WTC11 (cell line): ENCODE measurements around the gene SLAMF7.

Experiments
- HMGA2 ChIP-seq: fragments of 250-450 bp; sonication (Bioruptor Pico); IDR thresholded peaks from 2 replicates; pipeline ENCODE4 v1.4.0; 2021; ENCODE audit warnings: mild to moderate bottlenecking, moderate library complexity
- IRF2 ChIP-seq: sonication (generic); formaldehyde crosslinking; IDR thresholded peaks from 2 replicates; pipeline ENCODE4 v1.8.0; 2022; ENCODE audit warnings: low read depth, missing genetic modification reagents, borderline replicate concordance
- NFYB ChIP-seq: sonication (generic); formaldehyde crosslinking; conservative IDR thresholded peaks from 2 replicates; pipeline ENCODE4 v1.8.0; 2022; ENCODE audit warnings: low read depth, missing genetic modification reagents
- SMAD3 ChIP-seq: sonication (generic); formaldehyde crosslinking; IDR thresholded peaks from 2 replicates; pipeline ENCODE4 v1.8.0; 2022; ENCODE audit warnings: missing genetic modification reagents, mild to moderate bottlenecking, borderline replicate concordance
- TEAD4 ChIP-seq: sonication (generic); formaldehyde crosslinking; IDR thresholded peaks from 2 replicates; pipeline ENCODE4 v1.8.0; 2022; ENCODE audit warnings: mild to moderate bottlenecking, missing genetic modification reagents
- ZNF219 ChIP-seq: sonication (generic); formaldehyde crosslinking; IDR thresholded peaks from 2 replicates; pipeline ENCODE4 v1.8.0; 2023; ENCODE audit warnings: missing genetic modification reagents, mild to moderate bottlenecking, borderline replicate concordance
- TF ChIP-seq, protein P1 (sequence below): sonication (generic); formaldehyde crosslinking; conservative IDR thresholded peaks from 2 replicates; pipeline ENCODE4 v1.8.1; 2022; ENCODE audit warnings: mild to moderate bottlenecking, missing genetic modification reagents
- TF ChIP-seq, protein P2 (sequence below): fragments of 200-600 bp; IDR thresholded peaks from 2 replicates; pipeline ENCODE4 v1.8.0; 2022; ENCODE audit warnings: antibody characterized with exemption
- TF ChIP-seq, protein P3 (sequence below): sonication (generic); formaldehyde crosslinking; IDR thresholded peaks from 2 replicates; pipeline ENCODE4 v1.8.1; 2022; ENCODE audit warnings: low read depth, missing genetic modification reagents, borderline replicate concordance

DNA sequence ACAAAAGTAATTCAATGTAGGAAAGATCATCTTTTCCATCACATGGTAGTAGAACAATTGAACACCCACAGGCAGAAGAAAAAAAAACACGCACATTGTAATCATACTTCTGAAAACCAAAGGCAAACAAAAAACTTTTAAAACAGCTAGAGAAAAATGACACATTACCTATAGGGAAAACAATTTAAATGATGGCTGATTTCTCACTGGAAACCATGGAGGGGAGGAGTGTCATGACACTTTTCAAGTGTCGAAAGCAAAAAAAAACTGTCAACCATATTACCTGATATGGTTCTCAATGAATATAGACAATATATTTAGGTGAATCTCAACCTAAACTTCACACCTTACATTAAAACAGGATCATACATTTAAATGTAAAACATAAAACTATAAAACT, 776 bp upstream of the SLAMF7 start:
- TF ChIP-seq NFYB (CRISPR knock-in tag) (no peak), IRF2 (no peak), HMGA2 (CRISPR knock-in tag) (no peak), ZNF219 (CRISPR knock-in tag) (no peak), SMAD3 (CRISPR knock-in tag) (no peak), TEAD4 (CRISPR knock-in tag) (no peak)
- TF ChIP-seq, protein P1, sequence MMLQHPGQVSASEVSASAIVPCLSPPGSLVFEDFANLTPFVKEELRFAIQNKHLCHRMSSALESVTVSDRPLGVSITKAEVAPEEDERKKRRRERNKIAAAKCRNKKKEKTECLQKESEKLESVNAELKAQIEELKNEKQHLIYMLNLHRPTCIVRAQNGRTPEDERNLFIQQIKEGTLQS (CRISPR knock-in tag), result no peak
- TF ChIP-seq, protein P2, sequence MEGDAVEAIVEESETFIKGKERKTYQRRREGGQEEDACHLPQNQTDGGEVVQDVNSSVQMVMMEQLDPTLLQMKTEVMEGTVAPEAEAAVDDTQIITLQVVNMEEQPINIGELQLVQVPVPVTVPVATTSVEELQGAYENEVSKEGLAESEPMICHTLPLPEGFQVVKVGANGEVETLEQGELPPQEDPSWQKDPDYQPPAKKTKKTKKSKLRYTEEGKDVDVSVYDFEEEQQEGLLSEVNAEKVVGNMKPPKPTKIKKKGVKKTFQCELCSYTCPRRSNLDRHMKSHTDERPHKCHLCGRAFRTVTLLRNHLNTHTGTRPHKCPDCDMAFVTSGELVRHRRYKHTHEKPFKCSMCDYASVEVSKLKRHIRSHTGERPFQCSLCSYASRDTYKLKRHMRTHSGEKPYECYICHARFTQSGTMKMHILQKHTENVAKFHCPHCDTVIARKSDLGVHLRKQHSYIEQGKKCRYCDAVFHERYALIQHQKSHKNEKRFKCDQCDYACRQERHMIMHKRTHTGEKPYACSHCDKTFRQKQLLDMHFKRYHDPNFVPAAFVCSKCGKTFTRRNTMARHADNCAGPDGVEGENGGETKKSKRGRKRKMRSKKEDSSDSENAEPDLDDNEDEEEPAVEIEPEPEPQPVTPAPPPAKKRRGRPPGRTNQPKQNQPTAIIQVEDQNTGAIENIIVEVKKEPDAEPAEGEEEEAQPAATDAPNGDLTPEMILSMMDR, result no peak
- TF ChIP-seq, protein P3, sequence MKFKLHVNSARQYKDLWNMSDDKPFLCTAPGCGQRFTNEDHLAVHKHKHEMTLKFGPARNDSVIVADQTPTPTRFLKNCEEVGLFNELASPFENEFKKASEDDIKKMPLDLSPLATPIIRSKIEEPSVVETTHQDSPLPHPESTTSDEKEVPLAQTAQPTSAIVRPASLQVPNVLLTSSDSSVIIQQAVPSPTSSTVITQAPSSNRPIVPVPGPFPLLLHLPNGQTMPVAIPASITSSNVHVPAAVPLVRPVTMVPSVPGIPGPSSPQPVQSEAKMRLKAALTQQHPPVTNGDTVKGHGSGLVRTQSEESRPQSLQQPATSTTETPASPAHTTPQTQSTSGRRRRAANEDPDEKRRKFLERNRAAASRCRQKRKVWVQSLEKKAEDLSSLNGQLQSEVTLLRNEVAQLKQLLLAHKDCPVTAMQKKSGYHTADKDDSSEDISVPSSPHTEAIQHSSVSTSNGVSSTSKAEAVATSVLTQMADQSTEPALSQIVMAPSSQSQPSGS (CRISPR knock-in tag), result no peak
